ENCODE data around the gene HEATR3.
A peak's percentile ranks its signal among the peaks of the same experiment; 100 is the strongest.
"Not testable (repeated sequence)": the region's sequence is repeated elsewhere in the genome, so short reads cannot be mapped to it uniquely, and the experiment has no call there.

The HEATR3 gene

DNA sequence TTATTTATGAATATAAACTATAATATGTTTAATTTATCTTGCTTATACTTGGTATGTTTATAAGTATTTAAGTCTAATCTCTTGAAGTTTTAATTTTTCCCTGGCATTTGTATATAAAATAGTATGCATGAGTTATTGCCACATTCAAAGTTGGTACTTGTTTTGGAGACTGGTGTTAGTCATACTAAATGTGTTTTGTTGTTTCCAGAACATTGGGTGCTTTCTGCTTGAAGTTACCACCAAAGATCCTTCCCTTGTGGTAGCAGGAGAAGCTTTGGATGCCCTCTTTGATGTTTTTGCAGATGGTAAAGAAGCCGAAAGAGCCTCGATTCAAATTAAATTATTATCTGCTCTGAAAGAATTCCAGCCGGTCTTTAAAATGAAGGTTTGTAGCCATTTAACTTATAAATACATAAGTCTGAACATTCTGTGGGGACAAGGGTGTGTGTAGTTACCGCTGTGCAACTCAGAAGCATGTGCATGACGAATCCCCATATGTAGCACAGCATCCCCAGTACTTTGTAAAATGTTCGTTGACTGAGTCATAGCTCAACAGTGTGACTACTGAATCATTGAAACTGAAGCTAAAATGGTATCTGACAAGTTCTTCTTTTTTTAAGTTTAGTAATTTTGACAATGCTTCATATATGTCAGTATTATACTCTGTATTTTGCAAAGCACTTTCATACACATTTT, 36.4 kb downstream of the HEATR3 start:
- no peak for DNase-seq

DNA sequence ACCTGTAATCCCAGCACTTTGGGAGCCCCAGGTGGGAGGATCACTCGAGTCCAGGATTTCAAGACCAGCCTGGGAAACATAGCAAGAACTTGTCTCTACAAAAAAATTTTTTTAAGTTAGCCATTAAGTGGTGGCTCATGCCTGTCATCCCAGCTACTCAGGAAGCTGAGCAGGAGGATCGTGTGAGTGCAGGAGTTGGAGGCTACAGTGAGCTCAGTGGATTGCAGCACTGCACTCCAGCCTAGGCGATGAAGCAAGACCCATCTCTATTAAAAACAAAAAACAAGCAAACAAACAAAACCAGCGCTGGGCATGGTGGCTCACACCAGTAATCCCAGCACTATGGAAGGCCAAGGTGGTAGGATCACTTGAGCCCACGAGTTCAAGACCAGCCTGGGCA, 38.0 kb downstream of the HEATR3 start:
- DNase-seq = no peak

DNA sequence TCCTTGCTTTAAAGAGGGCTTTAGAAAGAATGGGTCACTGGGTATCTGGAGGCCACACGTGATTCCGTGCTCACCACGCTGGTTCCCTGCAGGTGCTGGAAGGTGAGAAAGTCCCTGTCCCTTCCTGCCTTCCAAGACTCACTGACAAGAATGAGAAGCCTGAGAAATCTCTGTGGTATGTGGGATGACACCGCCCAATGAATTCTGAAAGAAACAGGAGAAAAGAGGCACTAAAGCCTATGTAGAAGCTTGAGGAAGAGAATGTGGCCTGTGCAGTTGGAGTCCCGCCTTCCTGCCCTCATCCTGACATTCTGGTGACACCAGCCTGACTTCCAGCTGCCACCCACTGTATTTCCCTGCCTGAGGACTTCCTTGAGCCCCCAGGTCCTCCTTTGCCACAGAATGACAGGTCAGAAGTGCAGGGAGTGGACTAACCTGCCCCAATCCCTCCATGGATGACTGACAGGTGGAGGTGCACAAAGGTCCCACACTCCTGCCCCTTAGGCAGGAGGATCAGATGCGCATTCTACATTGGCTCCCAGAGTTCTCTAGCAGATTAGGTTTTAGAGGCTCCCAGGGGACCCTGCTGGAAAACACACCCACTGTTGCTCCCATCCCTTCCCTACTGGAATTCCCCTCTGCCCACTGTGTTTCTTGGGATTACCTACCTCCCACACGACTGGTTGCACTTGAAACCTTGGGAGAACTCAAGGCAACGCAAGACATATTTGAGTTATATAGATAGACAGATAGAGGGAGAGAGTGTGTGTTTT, 48.8 kb downstream of the HEATR3 start:
- no peak for DNase-seq

DNA sequence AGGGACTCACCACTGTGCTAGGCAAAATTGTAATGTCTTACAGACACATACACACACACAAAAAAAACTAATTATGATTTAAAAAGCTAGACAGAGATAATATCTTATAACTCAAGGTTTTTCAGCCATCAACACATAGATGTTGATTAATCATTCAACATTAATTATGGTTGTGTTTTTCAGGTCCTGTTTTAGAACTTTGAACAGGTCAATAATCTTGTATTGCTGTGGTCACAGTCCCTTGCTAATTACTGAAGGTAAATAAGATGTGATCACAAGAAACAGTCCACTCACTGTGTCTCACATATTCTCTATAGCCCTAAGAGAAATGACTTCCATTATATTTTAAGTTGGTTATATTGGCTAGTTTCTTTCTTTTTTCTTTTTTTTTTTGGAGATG, 54.9 kb downstream of the HEATR3 start:
- no peak for DNase-seq

DNA sequence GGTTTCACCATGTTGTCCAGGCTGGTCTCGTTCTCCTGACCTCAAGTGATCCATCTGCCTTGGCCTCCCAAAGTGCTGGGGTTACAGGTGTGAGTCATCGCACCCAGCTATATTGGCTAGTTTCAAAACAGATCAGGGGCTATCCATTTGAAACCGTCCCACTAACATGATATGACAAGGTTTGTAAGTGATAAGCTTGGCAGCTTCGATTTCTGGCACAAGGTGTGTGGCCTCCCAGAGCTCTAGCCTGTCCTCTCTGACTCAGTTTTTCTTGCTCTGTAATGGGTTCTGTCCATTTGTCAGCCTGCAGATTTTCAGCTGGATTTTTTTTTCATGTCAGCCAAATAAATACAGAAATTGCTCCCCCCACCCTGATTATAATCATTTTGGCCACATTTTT, 55.5 kb downstream of the HEATR3 start:
- DNase-seq = no peak

DNA sequence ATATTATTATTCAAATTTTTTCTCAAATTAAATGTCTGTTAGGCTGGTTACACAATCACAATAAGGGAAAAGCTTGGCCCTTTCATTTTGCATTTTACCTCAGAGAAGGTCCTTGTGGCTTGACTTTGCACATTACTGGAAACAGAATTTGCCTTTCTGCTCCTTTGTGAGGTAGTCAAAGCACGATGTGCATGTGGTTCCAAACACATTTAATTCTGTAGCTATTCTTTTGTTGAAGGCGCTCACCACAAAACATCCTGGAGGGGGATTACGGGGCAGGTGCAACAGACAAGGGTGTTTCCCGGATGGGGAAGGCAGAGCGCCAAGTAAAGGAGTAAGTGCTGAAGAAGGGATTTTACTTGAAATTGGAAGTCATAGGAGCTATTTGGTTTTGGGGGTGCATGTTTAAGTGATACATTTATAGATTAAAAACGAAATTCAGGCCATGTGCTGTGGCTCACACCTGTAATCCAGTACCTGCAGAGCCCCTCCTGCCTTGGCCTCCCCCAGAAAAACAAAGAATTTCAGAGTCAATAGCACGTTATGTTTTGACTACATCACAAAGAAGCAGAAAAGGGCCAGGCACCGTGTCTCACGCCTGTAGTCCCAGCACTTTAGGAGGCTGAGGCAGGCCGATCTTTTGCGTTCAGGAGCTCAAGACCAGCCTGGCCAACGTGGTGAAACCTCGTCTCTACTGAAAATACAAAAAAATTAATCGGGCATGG, 56.1 kb downstream of the HEATR3 start:
- DNase-seq = no peak

DNA sequence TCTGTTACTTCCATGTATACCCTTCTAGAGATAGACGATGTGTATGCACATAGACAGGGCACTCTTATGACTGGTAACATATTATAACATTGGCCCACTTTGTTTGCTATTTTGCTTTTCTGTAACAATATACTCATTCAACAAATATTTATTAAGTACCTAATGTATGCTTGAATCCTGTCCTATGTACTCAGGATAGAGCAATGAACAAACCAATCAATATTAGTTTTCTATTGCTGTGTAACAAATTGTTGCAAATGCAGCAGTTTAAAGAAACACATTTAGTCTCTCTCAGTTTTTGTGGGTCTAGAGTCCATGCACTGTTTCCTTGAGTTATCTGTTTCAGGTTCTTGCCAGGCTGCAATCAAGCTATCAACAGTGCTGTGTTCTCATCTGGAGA, 57.6 kb downstream of the HEATR3 start:
- DNase-seq = no peak

DNA sequence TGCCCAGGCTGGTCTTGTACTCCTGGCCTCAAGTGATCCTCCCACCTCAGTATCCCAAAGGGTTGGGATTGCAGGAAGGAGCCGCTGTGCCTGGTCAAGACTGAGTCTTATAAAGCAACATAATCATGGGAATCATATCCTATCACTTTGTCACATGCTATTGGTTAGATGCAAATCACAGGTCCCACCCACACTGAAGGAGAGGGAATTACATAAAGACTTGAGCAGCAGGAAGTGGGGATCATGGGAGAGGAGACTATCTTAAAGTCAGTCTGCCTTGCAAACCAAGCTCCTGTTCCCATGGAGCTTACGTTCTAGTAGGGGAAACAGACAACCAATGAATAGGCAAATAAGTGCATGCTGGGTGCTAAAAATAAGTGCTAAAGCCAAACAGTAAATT, 59.0 kb downstream of the HEATR3 start:
- DNase-seq = no peak

DNA sequence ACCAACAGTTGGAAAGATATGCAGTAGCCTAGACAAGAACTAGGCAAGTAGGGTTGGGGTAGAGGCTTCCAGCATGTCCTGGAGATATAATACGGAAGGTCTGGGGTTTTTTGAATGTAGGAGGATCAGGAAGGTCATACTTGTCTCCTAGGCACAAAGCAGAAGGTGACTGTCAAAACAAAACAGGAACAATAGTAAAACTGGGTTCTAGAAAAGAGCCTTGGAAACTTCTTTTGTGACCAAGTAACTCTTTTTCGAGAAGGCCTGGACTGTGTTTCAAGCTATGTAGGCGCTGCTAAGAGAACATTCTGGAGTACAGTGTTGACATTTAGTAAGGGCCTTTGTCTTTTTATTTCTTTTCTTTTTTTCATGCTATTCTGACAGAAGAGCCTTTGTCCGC, 60.4 kb downstream of the HEATR3 start:
- no peak for DNase-seq

DNA sequence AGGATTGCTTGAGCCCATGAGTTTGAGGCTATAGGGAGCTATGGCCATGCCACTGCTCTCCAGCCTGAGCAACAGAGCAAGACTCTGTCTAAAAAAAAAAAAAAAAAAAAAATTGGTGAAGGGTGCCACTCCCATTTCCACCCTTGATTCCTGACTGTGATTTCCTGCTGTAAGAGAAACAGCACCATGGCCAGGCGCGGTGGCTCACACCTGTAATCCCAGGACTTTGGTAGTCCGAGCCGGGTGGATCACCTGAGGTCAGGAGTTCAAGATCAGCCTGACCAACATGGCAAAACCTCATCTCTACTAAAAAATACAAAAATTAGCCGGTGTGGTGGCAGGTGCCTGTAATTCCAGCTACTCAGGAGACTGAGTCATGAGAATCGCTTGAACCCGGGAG, 66.8 kb downstream of the HEATR3 start:
- not testable (repeated sequence) for DNase-seq

DNA sequence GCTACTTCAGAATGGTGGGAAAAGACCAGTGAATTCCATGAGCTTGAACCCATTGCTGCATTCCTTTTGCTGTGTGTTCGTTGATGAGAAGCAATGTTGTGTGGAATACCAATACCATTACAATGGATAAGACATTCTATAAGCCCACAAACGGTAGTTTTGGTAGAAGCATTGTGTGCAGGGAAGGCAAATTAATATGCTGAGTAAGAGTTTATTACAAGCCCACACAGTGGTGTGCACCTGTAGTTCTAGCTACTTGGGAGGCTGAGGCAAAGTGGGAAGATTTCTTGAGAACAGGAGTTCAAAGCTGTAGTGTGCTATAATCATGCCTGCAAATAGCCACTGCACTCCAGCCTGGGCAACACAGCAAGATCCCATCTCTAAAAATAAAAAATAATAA, 67.4 kb downstream of the HEATR3 start:
- DNase-seq = no peak

DNA sequence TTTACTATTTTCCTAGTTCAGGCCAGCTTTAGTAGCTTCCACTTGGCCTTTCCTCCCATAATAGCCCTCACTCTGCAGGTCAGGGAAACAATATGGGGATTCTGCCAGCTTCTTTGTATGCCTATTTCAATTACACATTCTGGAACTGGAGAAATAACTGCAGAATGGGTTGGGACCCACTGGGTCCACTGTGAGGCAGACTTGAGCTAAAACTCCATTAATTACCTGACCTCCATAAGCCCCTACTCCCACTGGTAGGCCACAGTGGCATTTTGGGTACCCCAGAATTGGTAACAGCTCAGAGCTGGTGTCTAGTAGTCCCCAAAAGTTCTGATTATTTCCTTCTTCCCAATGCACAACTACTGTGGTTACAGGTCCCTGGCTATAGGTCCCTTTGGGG, 70.6 kb downstream of the HEATR3 start:
- DNase-seq = peak; percentile 26

DNA sequence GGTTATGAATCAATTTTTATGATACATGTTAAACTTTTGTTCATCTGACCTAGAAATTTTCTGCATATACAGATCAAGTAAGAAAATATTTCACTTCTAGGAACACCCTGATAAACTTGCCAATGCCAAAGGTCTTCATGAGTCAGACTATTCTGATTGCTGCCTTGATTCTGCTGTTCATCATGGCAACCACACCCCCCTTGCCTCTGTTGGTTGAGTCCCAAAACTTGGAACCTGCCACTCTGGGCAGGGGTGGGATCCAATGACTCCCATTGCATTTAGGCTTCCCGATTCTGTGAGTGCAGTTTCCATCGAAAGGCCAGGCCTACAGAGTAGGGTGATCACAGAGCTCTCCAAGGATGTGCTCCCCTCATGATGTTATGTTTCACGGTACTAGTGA, 71.5 kb downstream of the HEATR3 start:
- no peak for DNase-seq

DNA sequence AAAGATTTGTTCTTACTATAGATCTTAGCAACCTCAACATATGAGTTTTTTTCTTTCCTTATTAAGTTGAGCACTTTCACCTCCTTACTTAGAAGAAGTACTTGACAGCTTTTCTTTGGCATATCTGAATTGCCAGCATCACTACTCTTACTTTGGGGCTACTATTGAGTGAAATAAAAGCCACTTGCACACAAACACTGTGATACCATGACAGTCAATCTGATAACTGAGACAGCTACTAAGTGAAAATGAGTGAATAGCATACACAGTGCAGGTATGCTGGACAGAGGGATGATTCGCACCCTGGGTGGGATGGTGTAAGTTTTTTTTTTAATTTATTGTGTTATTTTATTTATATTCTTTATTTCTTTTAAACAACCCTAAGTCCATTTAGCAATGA, 73.8 kb downstream of the HEATR3 start:
- no peak for DNase-seq

DNA sequence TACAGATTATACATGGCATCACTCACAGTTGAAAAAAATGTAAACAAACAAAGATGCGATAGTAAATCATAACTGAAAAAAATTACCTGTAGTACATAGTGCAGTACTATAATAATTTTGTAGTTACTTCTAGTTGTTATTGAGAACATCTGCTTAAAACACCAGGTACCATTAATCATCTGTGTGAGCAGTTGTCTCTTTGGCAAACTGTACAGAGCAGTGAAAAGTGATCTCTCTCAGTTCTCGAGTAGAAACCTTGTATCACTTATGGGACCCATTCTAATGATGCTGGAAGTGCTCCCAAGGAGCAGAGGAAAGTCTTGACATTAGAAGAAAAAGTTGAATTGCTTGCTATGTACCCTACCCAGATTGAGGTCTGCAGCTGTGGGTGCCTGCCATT, 78.4 kb downstream of the HEATR3 start:
- peak; percentile 23 for DNase-seq

DNA sequence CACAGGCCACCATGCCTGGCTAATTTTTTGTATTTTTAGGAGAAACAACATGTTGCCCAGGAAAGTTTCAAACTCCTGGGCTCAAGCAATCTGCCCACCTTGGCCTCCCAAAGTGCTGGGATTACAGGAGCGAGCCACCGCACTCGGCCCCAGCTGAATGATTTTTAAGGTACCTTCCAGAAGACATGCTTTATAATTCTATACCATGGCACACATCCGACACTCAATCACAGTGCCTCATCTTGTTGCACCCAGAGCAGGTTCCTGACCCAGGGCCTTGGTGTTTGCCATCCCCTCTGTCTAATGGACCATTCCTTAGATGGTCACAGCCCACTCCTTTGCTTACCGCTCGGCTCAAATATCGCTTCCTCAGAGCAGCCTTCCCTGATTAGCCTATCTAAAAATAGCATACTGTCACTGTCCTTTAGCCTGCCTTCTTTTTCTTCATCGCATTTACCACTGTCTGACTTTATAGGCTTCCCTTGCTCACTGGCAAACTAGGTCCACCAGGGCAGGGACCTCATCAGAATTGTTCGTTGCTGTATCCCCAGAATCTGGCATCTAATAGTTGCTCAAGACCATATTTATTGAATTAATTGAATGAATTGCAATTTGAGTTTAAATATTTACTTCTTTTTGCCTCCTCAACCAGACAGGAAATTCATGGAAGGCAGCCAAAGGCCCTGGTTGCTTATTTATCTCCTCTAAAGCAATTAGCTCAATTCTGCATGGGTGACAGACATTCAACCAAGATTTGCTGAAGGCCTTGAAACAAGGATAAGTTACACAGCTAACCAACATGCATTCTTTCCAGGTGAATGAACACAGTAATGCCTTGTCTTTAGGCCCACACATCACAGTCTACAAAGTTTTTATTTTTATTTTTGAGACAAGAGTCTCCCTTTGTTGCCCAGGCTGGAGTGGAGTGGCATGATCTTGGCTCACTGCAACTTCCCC, 81.0 kb downstream of the HEATR3 start:
- DNase-seq = peak; percentile 52

DNA sequence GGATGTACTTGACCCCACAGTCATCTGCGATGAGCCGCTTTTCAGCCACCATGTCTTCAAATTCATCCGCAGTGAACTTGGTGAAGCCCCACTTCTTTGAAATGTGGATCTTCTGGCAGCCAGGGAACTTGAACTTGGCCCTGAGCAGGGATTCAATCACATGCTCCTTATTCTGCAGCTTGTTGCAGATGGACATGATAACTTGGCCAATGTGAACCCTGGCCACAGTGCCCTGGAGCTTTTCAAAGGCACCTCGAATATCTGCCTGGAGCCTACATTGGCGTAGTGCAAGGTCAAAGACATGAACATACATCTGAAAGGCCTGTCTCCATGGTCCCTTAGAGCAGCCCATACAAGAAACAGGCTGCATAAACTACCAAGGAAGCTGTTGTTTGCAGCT, 85.6 kb downstream of the HEATR3 start:
- no peak for DNase-seq

DNA sequence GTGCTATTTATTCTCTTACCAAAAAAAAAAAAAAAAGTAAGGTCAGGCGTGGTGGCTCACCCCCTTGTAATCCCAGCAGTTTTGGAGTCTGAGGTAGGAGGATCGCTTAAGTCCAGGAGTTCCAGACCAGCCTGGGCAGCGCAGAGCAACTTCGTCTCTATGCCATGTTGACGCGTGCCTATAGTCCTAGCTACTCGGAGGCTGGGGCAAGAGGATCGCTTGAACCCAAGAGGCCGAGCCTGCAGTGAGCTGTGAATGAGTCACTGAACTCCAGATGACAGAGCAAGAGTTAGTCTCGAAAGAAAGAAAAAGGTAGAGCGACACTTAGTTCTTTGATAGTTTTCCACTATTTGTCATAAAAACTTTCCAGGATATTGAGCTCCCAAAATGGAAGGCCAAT, 86.0 kb downstream of the HEATR3 start:
- no peak for DNase-seq

DNA sequence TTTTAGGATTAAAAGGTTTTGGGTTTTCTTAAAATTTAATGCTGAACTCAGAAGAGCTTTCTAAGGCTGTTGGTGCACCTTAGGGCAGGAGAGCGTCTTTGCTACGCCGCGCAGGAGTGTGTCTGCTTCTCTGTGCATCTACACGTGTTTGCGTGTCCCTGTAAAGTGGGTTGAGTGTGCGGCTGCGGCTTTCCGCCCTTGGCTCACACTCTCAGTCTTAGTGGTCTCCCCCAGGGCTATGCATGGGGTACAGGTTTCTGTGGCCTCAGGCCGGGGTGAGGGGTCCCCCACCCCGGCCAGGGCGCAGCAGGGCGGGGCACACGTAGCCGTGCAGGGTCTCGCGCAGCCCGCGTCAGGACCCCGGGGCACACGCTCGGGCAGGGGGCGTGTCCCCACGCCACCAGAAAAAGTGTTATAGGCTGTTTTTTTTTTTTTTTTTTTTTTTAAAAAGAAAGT, 86.6 kb downstream of the HEATR3 start:
- DNase-seq = peak; percentile 55

DNA sequence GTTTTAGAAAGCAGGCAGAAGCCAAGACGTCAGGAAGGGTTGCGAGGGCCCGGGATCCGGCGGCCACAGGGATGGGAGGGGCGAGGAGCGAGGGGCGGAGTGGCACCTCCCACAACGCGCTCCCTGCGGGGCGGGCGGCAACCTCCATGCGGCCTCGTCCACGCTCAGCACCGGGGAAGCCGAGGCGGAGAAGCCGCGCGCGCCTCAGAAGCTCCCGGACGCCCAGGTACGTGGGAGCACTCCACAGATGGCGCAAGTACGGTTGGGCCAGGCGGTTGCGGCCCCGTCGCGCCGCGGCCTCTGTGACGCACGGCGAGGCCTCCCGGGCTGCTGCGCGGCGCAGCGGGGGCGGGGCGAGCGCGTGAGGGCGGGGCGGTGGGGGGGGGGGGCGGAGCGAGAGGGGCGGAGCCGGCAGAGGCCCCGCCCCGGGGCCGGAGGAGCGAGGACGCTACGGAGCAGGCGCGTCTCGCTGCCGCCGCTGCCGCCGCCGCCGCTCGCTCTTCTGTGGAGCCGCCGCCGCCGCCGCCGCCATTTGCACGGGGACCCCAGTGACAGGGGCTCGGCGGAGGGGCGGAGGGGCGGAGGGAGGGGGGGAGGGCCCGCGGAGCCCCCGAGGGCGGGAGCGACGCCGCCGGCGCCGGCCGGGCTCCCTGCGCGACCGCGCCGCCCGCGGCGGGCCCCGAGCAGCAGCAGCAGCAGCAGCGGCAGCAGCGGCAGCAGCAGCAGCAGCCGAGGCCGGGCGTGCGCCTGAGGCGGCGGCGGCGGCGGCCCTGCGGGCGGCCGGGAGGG, 87.2 kb downstream of the HEATR3 start, which contains the start of gene TENT4B:
Gene TENT4B (plus strand): TSS at position 500 of the 789 bp plus-strand sequence. CDS start 316 bp downstream, outside the sequence.
- DNase-seq = peak; percentile 86

DNA sequence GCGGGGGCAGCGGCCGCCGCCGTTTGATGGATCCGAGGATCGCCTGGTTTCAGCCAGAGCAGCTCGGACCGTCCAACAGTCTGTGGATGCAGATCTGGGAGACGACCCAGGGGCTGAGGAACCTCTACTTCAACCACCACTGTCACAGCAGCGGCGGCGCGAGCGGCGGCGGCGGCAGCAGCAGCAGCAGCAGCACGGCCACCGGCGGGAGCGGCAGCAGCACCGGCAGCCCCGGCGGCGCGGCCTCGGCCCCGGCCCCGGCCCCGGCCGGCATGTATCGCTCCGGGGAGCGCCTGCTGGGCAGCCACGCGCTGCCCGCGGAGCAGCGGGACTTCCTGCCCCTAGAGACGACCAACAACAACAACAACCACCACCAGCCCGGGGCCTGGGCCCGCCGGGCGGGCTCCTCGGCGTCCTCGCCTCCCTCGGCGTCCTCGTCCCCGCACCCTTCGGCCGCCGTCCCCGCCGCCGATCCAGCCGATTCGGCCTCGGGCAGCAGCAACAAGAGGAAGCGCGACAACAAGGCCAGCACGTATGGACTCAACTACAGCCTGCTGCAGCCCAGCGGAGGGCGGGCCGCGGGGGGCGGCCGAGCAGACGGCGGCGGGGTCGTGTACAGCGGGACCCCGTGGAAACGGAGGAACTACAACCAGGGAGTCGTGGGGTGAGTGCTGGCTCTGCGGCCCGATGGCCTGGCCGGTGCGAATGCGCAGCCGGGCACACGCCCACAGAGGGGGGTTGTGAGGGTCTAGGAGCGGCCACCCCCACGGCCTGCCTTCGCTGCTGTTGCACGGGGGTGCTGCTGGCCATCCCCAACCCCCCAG, 88.0 kb downstream of the HEATR3 start:
- DNase-seq = peak; percentile 39
